ENCODE results near the gene CAGE1.
"Not testable (repeated sequence)": the region's sequence is repeated elsewhere in the genome, so short reads cannot be mapped to it uniquely, and the experiment has no call there.

CAGE1 gene

GRCh38 chr6:7389162-7389450 lies 436 bp downstream of the CAGE1 start:
- Mint-ChIP-seq H3K4me3 (peak overlapping the region; percentile 96), H3K27me3 (no peaks in the 10 kb centered on the region), H3K9me3 (no peaks in the 10 kb centered on the region), H3K4me1 (peaks cover 38% of the 10 kb centered on the region), H3K27ac (peak overlapping the region; percentile 99), H3K36me3 (ENCODE audit: low read depth) (peaks cover 32% of the 10 kb centered on the region)
- DNase-seq = no peak
- no peak for ATAC-seq

DNA sequence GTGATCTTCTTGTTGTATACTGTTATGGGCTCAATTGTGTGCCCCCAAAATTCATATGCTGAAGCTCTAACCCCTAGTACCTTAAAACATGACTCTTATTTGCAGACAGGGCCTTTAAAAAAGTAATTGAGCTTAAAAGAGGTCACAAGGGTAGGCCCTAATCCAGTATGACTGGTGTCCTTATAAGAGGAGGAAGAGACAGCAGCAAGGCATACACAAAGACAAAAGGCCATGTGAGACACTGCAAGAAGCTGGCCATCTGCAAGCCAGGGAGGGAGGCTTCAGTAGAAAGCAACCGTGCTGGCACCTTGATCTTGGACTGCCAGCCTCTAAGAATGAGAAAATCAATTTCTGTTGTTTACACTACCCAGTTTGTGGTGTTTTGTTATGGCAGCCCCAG lies 8.4 kb downstream of the CAGE1 start:
- no peak for ATAC-seq

DNA sequence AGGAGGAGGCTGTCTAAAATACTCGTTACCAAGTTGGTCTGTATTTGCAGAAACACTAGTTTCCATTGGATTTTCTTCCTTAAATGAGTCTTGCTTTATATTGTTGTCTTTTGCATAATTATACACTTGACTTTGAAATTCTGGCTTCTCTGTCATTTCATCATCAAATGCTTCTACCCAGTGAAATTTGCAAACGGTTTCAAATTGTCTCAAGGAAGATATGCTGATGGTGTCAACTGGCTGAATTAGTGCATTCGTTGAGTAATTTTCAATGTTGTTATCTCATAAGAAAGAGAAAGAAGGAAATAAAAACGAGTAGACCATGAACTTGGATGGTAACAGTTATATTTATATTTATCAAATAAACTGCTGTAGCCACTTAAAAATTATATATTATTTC lies 10.8 kb downstream of the CAGE1 start:
- H3K36me3 Mint-ChIP-seq (ENCODE audit: low read depth) = no peaks in the 10 kb centered on the region
- H3K27ac Mint-ChIP-seq = no peak overlapping the region
- peaks cover 2% of the 10 kb centered on the region for H3K4me1 Mint-ChIP-seq
- H3K9me3 Mint-ChIP-seq = no peaks in the 10 kb centered on the region
- peaks cover 4% of the 10 kb centered on the region for H3K27me3 Mint-ChIP-seq
- H3K4me3 Mint-ChIP-seq = no peak overlapping the region
- no peak for ATAC-seq
- no peak for DNase-seq

More for the DNA sequence above, 8.4 kb downstream of the CAGE1 start:
- no peaks in the 10 kb centered on the region for H3K36me3 Mint-ChIP-seq (ENCODE audit: low read depth)
- no peaks in the 10 kb centered on the region for H3K9me3 Mint-ChIP-seq
- H3K27ac Mint-ChIP-seq = no peak overlapping the region
- no peak overlapping the region for H3K4me3 Mint-ChIP-seq
- H3K27me3 Mint-ChIP-seq = peaks cover 4% of the 10 kb centered on the region
- no peak for DNase-seq
- H3K4me1 Mint-ChIP-seq = no peaks in the 10 kb centered on the region

- H3K27ac Mint-ChIP-seq = no peak overlapping the region
- H3K4me3 Mint-ChIP-seq = no peak overlapping the region
- peaks cover 4% of the 10 kb centered on the region for H3K27me3 Mint-ChIP-seq
- H3K36me3 Mint-ChIP-seq (ENCODE audit: low read depth) = no peaks in the 10 kb centered on the region
- DNase-seq (no peak), ATAC-seq (no peak)
- no peaks in the 10 kb centered on the region for H3K9me3 Mint-ChIP-seq
- peaks cover 3% of the 10 kb centered on the region for H3K4me1 Mint-ChIP-seq
Observed at GRCh38 chr6:7377961-7378360, 11.6 kb downstream of the CAGE1 start.

DNA sequence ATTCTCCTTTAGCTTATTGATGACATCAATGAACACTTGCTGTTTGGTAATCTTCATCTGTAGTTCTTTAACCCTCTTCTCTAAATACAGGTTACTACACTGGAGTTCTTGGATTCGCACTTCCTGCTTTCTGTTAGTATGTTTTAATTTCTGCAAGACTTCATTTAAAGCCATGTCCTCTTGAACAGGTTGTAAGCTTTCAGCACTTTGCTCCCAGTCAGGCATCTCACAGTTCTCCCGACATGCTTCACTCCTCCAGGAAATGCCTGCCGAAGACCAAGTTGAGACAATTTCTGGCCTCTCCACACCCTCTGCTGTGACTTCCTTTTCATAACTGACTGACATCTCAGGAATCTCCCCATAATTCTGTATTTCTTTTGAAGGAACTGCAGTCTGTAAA lies 15.8 kb downstream of the CAGE1 start:
- no peak overlapping the region for H3K4me3 Mint-ChIP-seq
- H3K27ac Mint-ChIP-seq = no peak overlapping the region
- no peak for ATAC-seq
- H3K9me3 Mint-ChIP-seq = no peaks in the 10 kb centered on the region
- H3K36me3 Mint-ChIP-seq (ENCODE audit: low read depth) = no peaks in the 10 kb centered on the region
- H3K27me3 Mint-ChIP-seq = peaks cover 4% of the 10 kb centered on the region
- no peak for DNase-seq
- peaks cover 3% of the 10 kb centered on the region for H3K4me1 Mint-ChIP-seq

DNA sequence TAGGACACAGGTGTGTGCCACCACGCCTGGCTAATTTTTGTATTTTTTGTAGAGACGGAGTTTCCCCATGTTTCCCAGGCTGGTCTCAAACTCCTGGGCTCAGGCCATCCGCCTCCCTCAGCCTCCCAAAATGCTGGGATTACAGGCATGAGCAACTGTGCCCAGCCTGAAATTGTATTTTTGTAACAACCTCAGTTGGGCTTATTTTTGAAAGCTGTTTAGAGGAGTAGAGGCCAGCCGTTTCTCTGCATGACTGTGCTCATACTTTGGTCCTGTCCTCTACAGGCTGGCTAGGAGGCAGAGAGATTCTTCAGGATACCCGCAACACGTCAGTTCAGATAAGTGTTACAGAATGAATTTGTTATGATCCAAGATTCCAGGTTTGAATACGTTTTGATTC lies 22.1 kb downstream of the CAGE1 start:
- H3K4me1 Mint-ChIP-seq = no peaks in the 10 kb centered on the region
- H3K9me3 Mint-ChIP-seq = no peaks in the 10 kb centered on the region
- no peak overlapping the region for H3K27ac Mint-ChIP-seq
- no peaks in the 10 kb centered on the region for H3K27me3 Mint-ChIP-seq
- ATAC-seq (no peak), DNase-seq (no peak)
- H3K4me3 Mint-ChIP-seq = no peak overlapping the region
- no peaks in the 10 kb centered on the region for H3K36me3 Mint-ChIP-seq (ENCODE audit: low read depth)

GRCh38 chr6:7351916-7352315 lies 37.6 kb downstream of the CAGE1 start:
- not testable (repeated sequence) for DNase-seq; H3K9me3 Mint-ChIP-seq; H3K4me3 Mint-ChIP-seq; H3K27ac Mint-ChIP-seq; H3K36me3 Mint-ChIP-seq (ENCODE audit: low read depth); H3K4me1 Mint-ChIP-seq; H3K27me3 Mint-ChIP-seq; ATAC-seq

DNA sequence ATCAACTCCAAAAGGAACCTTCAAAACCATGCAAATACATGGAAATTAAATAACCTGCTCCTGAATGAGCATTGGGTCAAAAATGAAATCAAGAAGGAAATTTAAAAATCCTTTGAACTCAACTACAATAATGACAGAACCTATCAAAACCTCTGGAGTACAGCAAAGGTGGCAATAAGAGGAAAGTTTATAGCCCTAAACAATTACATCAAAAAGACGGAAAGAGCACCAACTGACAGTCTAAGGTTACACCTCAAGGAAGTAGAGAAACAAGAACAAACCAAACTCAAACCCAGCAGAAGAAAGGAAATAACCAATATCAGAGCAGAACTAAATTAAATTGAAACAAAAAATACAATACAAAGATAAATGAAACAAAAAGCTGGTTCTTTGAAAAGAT lies 39.0 kb downstream of the CAGE1 start:
- not testable (repeated sequence) for ATAC-seq; H3K4me3 Mint-ChIP-seq; H3K27ac Mint-ChIP-seq; H3K27me3 Mint-ChIP-seq; H3K4me1 Mint-ChIP-seq; H3K9me3 Mint-ChIP-seq; H3K36me3 Mint-ChIP-seq (ENCODE audit: low read depth); DNase-seq

- not testable (repeated sequence) for H3K27ac Mint-ChIP-seq; H3K9me3 Mint-ChIP-seq; DNase-seq; H3K4me3 Mint-ChIP-seq; H3K27me3 Mint-ChIP-seq; ATAC-seq; H3K4me1 Mint-ChIP-seq; H3K36me3 Mint-ChIP-seq (ENCODE audit: low read depth)
Observed at GRCh38 chr6:7347551-7347997, 42.0 kb downstream of the CAGE1 start.

- not testable (repeated sequence) for H3K4me1 Mint-ChIP-seq; H3K27ac Mint-ChIP-seq; H3K36me3 Mint-ChIP-seq (ENCODE audit: low read depth); H3K4me3 Mint-ChIP-seq; DNase-seq; H3K27me3 Mint-ChIP-seq; H3K9me3 Mint-ChIP-seq
- ATAC-seq = peak; percentile 40
Observed at GRCh38 chr6:7344773-7345450, 44.6 kb downstream of the CAGE1 start.

GRCh38 chr6:7343546-7344475 lies 45.7 kb downstream of the CAGE1 start:
- DNase-seq = no peak
- no peaks in the 10 kb centered on the region for H3K9me3 Mint-ChIP-seq
- peaks cover 5% of the 10 kb centered on the region for H3K4me1 Mint-ChIP-seq
- no peaks in the 10 kb centered on the region for H3K36me3 Mint-ChIP-seq (ENCODE audit: low read depth)
- no peak overlapping the region for H3K4me3 Mint-ChIP-seq
- no peaks in the 10 kb centered on the region for H3K27me3 Mint-ChIP-seq
- no peak overlapping the region for H3K27ac Mint-ChIP-seq
- no peak for ATAC-seq

DNA sequence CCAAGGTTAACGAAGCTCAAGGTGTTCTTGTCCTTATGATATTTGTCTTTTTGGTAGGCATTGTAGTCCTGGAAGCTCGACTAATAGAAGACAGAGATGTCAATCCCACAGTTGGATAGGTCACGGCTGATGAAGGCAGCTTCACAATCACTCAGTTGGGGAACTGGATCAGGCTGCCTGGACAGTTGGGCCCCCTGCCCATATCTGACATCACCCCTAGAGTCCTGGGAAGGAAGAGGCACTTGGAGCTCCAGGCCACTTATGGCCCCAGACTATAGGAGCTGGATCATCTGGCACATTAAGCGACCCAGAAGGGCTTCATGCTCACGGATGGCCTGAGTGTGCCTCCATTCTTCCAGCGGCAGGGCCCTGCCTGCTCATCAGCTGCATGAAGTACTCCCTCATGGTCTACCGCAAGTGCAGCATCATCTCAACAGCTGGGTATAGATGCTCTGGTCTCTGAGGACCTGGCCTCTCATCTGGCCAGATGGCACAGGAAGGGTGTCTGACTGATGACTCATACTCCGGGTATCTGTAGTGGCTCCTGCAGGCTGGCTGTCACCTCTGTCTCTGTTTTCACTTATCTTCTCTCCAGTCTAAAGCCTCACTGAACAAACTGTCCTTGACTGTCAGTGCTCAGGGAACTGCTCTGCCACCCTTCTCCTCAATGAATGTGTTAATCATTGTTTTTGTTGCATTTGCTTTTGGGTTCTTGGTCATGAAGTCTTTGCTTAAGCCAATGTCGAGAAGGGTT lies 47.4 kb downstream of the CAGE1 start:
- H3K4me1 Mint-ChIP-seq = peaks cover 5% of the 10 kb centered on the region
- no peak overlapping the region for H3K4me3 Mint-ChIP-seq
- H3K27me3 Mint-ChIP-seq = no peaks in the 10 kb centered on the region
- no peak for DNase-seq
- H3K36me3 Mint-ChIP-seq (ENCODE audit: low read depth) = no peaks in the 10 kb centered on the region
- ATAC-seq = peak; percentile 49
- no peak overlapping the region for H3K27ac Mint-ChIP-seq
- no peaks in the 10 kb centered on the region for H3K9me3 Mint-ChIP-seq

- Mint-ChIP-seq H3K9me3 (no peaks in the 10 kb centered on the region), H3K27me3 (no peaks in the 10 kb centered on the region), H3K36me3 (ENCODE audit: low read depth) (no peaks in the 10 kb centered on the region), H3K27ac (no peak overlapping the region), H3K4me3 (no peak overlapping the region), H3K4me1 (peaks cover 5% of the 10 kb centered on the region)
- no peak for DNase-seq
- no peak for ATAC-seq
Observed at GRCh38 chr6:7341271-7341670, 48.3 kb downstream of the CAGE1 start.

DNA sequence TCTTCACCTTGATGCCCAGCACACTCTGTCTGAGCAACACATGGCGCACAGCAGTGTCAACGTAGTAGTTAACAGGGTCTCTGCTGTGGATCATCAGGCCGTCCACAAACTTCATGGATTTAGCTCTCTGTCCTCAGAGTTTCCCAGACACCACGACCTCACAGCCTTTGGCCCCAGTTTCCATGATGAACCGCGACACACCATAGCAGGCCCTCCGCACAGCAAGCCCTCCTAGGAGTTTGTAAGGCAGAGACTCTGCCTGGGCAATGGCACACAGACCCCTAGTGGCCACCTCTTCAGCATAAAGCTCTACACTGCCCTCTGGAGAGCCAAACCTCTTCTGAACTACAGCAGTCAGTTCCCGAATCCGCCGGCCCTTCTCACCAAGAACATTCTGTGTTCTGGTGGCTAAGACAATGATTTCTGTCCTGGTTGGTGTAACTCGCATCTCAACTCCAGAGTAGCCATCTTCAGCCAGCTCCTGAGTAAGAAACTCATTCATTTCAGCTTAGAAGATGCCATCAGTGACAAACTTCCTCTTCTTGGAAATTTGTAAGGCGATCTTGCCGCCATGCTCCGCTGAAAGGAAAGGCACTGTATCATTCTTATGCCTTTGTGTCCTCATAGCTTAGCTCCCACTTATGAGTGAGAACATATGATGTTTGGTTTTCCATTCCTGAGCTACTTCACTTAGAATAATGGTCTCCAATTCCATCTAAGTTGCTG lies 50.4 kb downstream of the CAGE1 start:
- ATAC-seq = peak; percentile 43
- not testable (repeated sequence) for H3K4me1 Mint-ChIP-seq; H3K27ac Mint-ChIP-seq; H3K9me3 Mint-ChIP-seq; H3K27me3 Mint-ChIP-seq; H3K4me3 Mint-ChIP-seq; DNase-seq; H3K36me3 Mint-ChIP-seq (ENCODE audit: low read depth)

All from activated naive CD8-positive, alpha-beta T cell treated with anti-CD3 and anti-CD28 coated beads, Interleukin-2, amount 50 U/mL, for 24 hours (primary cell).